NCI-H2227 (cell line): ENCODE data around the gene XBP1.
"Not testable (repeated sequence)": the region's sequence is repeated elsewhere in the genome, so short reads cannot be mapped to it uniquely, and the experiment has no call there.

Experiments used
- DNase-seq: peaks from one replicate; lab custom pipeline; 2025; ENCODE audit not compliant: unreplicated experiment; lab: John Stamatoyannopoulos, UW

XBP1 gene

GRCh38 chr22:28754512-28754911, 45.9 kb downstream of the XBP1 start:
- DNase-seq: not testable (repeated sequence)

GRCh38 chr22:28750471-28750881, 49.9 kb downstream of the XBP1 start:
- no peak for DNase-seq
